H9 (cell line): Measurements from ENCODE around the gene NOP9. TPM values are rescaled to one million over a fixed set of nuclear protein-coding genes. Genes with fewer than 3 reads are reported as not detected.
A peak's percentile ranks its signal among the peaks of the same experiment; 100 is the strongest.

Source experiments
- DNase-seq: peaks from one replicate; pipeline ENCODE4 v3.0.0-alpha.2; 2017
- H2AFZ ChIP-seq: one replicate; pipeline ENCODE4 v1.6.1; 2013; ENCODE audit warnings: mild to moderate bottlenecking, low read length, control low read depth, moderate library complexity
- H2AK5ac ChIP-seq: 2 replicates; pipeline ENCODE4 v1.6.1; 2013; ENCODE audit warnings: low read length, control low read depth, mixed read lengths; ENCODE audit not compliant: insufficient read length
- H2BK120ac ChIP-seq: one replicate; pipeline ENCODE4 v1.6.1; 2013; ENCODE audit warnings: low read depth, mild to moderate bottlenecking, low read length, control low read depth, inconsistent platforms; ENCODE audit not compliant: poor library complexity, severe bottlenecking
- H2BK12ac ChIP-seq: 2 replicates; pipeline ENCODE4 v1.6.1; 2013; ENCODE audit warnings: low read length, control low read depth, mixed read lengths, low read depth; ENCODE audit not compliant: insufficient read length
- H2BK15ac ChIP-seq: 2 replicates; pipeline ENCODE4 v1.6.1; 2013; ENCODE audit warnings: low read depth, low read length, control low read depth
- H2BK20ac ChIP-seq: one replicate; pipeline ENCODE4 v1.6.1; 2013; ENCODE audit warnings: low read depth, mild to moderate bottlenecking, low read length, control low read depth, inconsistent platforms; ENCODE audit not compliant: poor library complexity, severe bottlenecking
- H2BK5ac ChIP-seq: 2 replicates; pipeline ENCODE4 v1.6.1; 2013; ENCODE audit warnings: low read length, control low read depth, mixed read lengths; ENCODE audit not compliant: insufficient read length
- H3K14ac ChIP-seq: 2 replicates; pipeline ENCODE4 v1.6.1; 2013; ENCODE audit warnings: low read length, control low read depth; ENCODE audit not compliant: insufficient read depth
- H3K18ac ChIP-seq: 2 replicates; pipeline ENCODE4 v1.6.1; 2013; ENCODE audit warnings: low read depth, mild to moderate bottlenecking, mixed read lengths, low read length, control low read depth; ENCODE audit not compliant: insufficient read length
- H3K23ac ChIP-seq: 2 replicates; pipeline ENCODE4 v1.6.1; 2013; ENCODE audit warnings: low read length, control low read depth, mixed read lengths, low read depth; ENCODE audit not compliant: insufficient read length
- H3K23me2 ChIP-seq: 2 replicates; pipeline ENCODE4 v1.6.1; 2013; ENCODE audit warnings: low read depth, mild to moderate bottlenecking, mixed read lengths, low read length, control low read depth; ENCODE audit not compliant: insufficient read length, poor library complexity, severe bottlenecking
- H3K27ac ChIP-seq: 2 replicates; pipeline ENCODE4 v1.5.1; 2013; ENCODE audit warnings: low read length, control low read depth, mixed read lengths, low read depth; ENCODE audit not compliant: insufficient read length
- H3K27me3 ChIP-seq: 2 replicates; pipeline ENCODE4 v1.6.1; 2013; ENCODE audit warnings: low read length, control low read depth, inconsistent platforms; ENCODE audit not compliant: insufficient read depth
- H3K4ac ChIP-seq: 2 replicates; pipeline ENCODE4 v1.6.1; 2013; ENCODE audit warnings: low read depth, mild to moderate bottlenecking, control low read depth, inconsistent platforms, low read length, moderate library complexity
- H3K4me1 ChIP-seq: 2 replicates; pipeline ENCODE4 v1.6.1; 2013; ENCODE audit warnings: low read length, control low read depth, inconsistent platforms; ENCODE audit not compliant: insufficient read depth
- H3K4me2 ChIP-seq: 2 replicates; pipeline ENCODE4 v1.6.1; 2013; ENCODE audit warnings: low read length, control low read depth, mixed read lengths; ENCODE audit not compliant: insufficient read length, insufficient read depth
- H3K56ac ChIP-seq: 2 replicates; pipeline ENCODE4 v1.6.1; 2013; ENCODE audit warnings: low read depth, mild to moderate bottlenecking, mixed read lengths, low read length, control low read depth; ENCODE audit not compliant: insufficient read length
- H3K79me1 ChIP-seq: 2 replicates; pipeline ENCODE4 v1.6.1; 2013; ENCODE audit warnings: low read depth, mild to moderate bottlenecking, moderate library complexity, low read length, control low read depth, inconsistent platforms; ENCODE audit not compliant: insufficient read depth, poor library complexity, severe bottlenecking
- H3K79me2 ChIP-seq: 2 replicates; pipeline ENCODE4 v1.6.1; 2013; ENCODE audit warnings: low read length, control low read depth, inconsistent platforms; ENCODE audit not compliant: insufficient read depth
- H3K9ac ChIP-seq: 2 replicates; pipeline ENCODE4 v1.6.1; 2013; ENCODE audit warnings: low read length, control low read depth, mixed read lengths; ENCODE audit not compliant: insufficient read length; ENCODE audit errors: extremely low read depth
- H3K9me3 ChIP-seq: one replicate; pipeline ENCODE4 v1.6.1; 2013; ENCODE audit warnings: low read depth, low read length, inconsistent platforms; ENCODE audit not compliant: control insufficient read depth
- H3T11ph ChIP-seq: one replicate; pipeline ENCODE4 v1.6.1; 2013; ENCODE audit warnings: mild to moderate bottlenecking, low read length, control low read depth, inconsistent platforms
- H4K20me1 ChIP-seq: one replicate; pipeline ENCODE4 v1.6.1; 2013; ENCODE audit not compliant: control insufficient read depth, insufficient read length, insufficient read depth
- H4K5ac ChIP-seq: 2 replicates; pipeline ENCODE4 v1.6.1; 2013; ENCODE audit warnings: low read depth, mild to moderate bottlenecking, mixed read lengths, low read length, control low read depth; ENCODE audit not compliant: insufficient read length
- H4K8ac ChIP-seq: replicated peaks from 2 replicates; pipeline ENCODE4 v1.6.1; 2013; ENCODE audit warnings: low read length, control low read depth, mixed read lengths, low read depth; ENCODE audit not compliant: insufficient read length
- H4K91ac ChIP-seq: 2 replicates; pipeline ENCODE4 v1.6.1; 2013; ENCODE audit warnings: low read depth, mild to moderate bottlenecking, moderate library complexity, mixed read lengths, low read length, control low read depth; ENCODE audit not compliant: insufficient read length
- H3K27ac Mint-ChIP-seq, 3 experiments: 2 replicates in 2 of 3; 3 replicates in 1 of 3; pipeline ENCODE4 v1.8.0; 2020 to 2021; ENCODE audit warnings: mixed read lengths in 3 of 3, mild to moderate bottlenecking in 1 of 3, moderate library complexity in 1 of 3
- H3K27me3 Mint-ChIP-seq: 2 replicates; pipeline ENCODE4 v1.8.0; 2021; ENCODE audit warnings: low read depth, mild to moderate bottlenecking, moderate library complexity, mixed read lengths
- H3K36me3 Mint-ChIP-seq, 3 experiments: 2 replicates in 2 of 3; 3 replicates in 1 of 3; pipeline ENCODE4 v1.8.0; 2020 to 2021; ENCODE audit warnings: low read depth in 3 of 3, mixed read lengths in 3 of 3; ENCODE audit not compliant: insufficient read depth in 1 of 3
- H3K4me1 Mint-ChIP-seq, 2 experiments: 2 replicates each; pipeline ENCODE4 v1.8.0; 2020; ENCODE audit warnings: mixed read lengths in 2 of 2
- H3K4me3 Mint-ChIP-seq, 2 experiments: 2 replicates in 1 of 2; 3 replicates in 1 of 2; pipeline ENCODE4 v1.8.0; 2020 to 2021; ENCODE audit warnings: mild to moderate bottlenecking in 2 of 2, mixed read lengths in 2 of 2, moderate library complexity in 1 of 2
- H3K9me3 Mint-ChIP-seq, 2 experiments: 2 replicates in 1 of 2; 3 replicates in 1 of 2; pipeline ENCODE4 v1.8.0; 2020; ENCODE audit warnings: mild to moderate bottlenecking in 2 of 2, mixed read lengths in 2 of 2, moderate library complexity in 1 of 2
- CTCF ChIP-seq: fragments of 200-600 bp; sonication (generic); conservative IDR thresholded peaks from 3 replicates; pipeline ENCODE4 v1.8.0; 2021; ENCODE audit warnings: antibody characterized with exemption, mild to moderate bottlenecking
- WGBS: extraction: QIAGEN DNeasy Blood & Tissue Kit; methylation state at CpG from one replicate; pipeline ENCODE4 v1.1.7; 2013; ENCODE audit warnings: missing lambda C conversion rate, low lambda C conversion rate, mixed read lengths; ENCODE audit not compliant: insufficient read length; ENCODE audit errors: extremely low coverage; 5-methylcytosine and 5-hydroxymethylcytosine counted together
- total RNA-seq: library from RNA; stranded (reverse); gene quantifications from 2 replicates; pipeline ENCODE4 v1.2.1, GENCODE V29; 2021

The NOP9 gene
- total RNA-seq, 1 experiment from 2014 or later: 34.7 TPM

DNA sequence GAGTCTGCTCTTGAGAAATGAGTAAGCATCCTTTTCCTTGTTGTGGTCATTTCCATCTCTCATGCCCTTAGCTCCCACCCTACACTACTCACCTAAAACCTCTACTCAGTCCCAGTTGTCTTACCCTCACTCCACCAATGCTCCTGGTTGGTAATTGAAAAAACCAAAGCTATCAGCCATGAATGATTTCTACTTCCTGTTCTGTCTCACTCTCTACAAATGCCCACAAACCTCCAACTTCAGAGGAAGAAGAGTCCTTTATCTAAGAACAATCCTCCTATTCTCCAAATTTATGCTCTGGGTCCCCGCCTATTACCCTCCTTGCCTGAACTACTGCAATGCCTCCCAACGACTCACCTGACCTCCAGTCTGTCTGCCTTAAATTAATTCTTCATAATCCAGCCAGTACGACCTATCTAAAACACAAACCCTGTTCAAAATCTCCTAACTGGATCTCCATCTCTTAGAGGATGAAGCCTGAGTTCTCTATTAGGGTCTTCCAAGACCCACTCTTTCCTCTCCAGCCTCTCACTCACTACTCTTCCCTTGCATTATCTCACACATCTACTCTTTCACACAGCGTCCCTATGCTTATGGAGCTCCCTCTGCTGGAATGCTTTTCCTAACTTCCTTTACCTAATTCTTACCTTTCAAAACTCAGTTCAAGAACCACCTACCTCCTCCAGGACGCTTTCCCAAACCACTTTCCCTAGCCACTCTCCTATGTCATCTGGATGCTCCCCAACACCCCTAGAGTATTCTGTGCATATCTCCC lies 2.3 kb upstream of the NOP9 start:
- Histone ChIP-seq H4K20me1 (no peaks in the 10 kb centered on the region), H3K27me3 (no peaks in the 10 kb centered on the region), H3K4me2 (no peak overlapping the region), H3K23me2 (peaks cover 11% of the 10 kb centered on the region), H3K79me1 (peaks cover 3% of the 10 kb centered on the region), H3K4ac (no peak overlapping the region), H4K5ac (no peak overlapping the region), H2AK5ac (no peak overlapping the region), H4K91ac (no peak overlapping the region), H3K27ac (no peak overlapping the region), H3K4me1 (peaks cover 4% of the 10 kb centered on the region; the same call in 1 of the 2 replicates), H3K18ac (no peak overlapping the region), H3K14ac (no peak overlapping the region), H2BK5ac (no peak overlapping the region), H2BK120ac (no peak overlapping the region), H2BK12ac (no peak overlapping the region), H3T11ph (no peak overlapping the region), H3K56ac (no peak overlapping the region), H2BK15ac (no peak overlapping the region), H3K9me3 (no peaks in the 10 kb centered on the region), H3K23ac (no peak overlapping the region), H4K8ac (no peak overlapping the region), H3K79me2 (peaks cover 4% of the 10 kb centered on the region; the same call in 1 of the 2 replicates), H2BK20ac (no peak overlapping the region), H3K9ac (no peak overlapping the region), H2AFZ (no peak overlapping the region)
- H3K36me3 Mint-ChIP-seq: peaks cover 9 to 37% (median 28%) of the 10 kb centered on the region in 3 experiments
- H3K4me1 Mint-ChIP-seq: peaks cover 21 to 22% of the 10 kb centered on the region in 2 experiments
- H3K9me3 Mint-ChIP-seq: no peaks in the 10 kb centered on the region; a peak in 1 of 5 replicates
- H3K27ac Mint-ChIP-seq: peak overlapping the region in 2 of 3 experiments; percentile 50 to 65; a peak in 4 of 7 replicates
- no peaks in the 10 kb centered on the region; the same call in 1 of the 2 replicates for H3K27me3 Mint-ChIP-seq
- no CpG with 5 or more reads among the region's 5 CpGs for WGBS
- no peak for DNase-seq
- H3K4me3 Mint-ChIP-seq: peak overlapping the region in 1 of 2 experiments; percentile 60; a peak in 3 of 5 replicates
- peak; percentile 67 for TF ChIP-seq CTCF
